IMR-90 (cell line): ENCODE measurements around the gene GIMAP4. TPM values are rescaled to one million over a fixed set of nuclear protein-coding genes. Genes with fewer than 3 reads are reported as not detected.

ENCODE experiments used
- ATAC-seq: fragments of 200-7000 bp; cut with Tn5 transposase; 2 replicates; pipeline ENCODE4 v1.9.1; 2020; ENCODE audit warnings: low read depth, mild to moderate bottlenecking, moderate library complexity
- BruUV-seq: library from RNA; stranded (reverse); fragments of 400-500 nt; replicated peaks from 2 replicates; lab custom pipeline; 2021; lab: Mats Ljungman, UMichigan
- CTCF ChIA-PET: fragments of 300-600 bp; formaldehyde crosslinking; extraction: SDS; loops from one replicate; lab custom pipeline; 2021; ENCODE audit warnings: antibody characterized with exemption; lab: Yijun Ruan, JAX
- POLR2A ChIA-PET: fragments of 300-600 bp; sonication (Branson Sonifier 250); formaldehyde crosslinking; loops from one replicate; lab custom pipeline; 2022; ENCODE audit warnings: antibody characterized with exemption; ENCODE audit not compliant: unreplicated experiment; lab: Charles Lee
- DNase-seq: peaks from one replicate; pipeline ENCODE4 v3.0.0; 2013
- H2AFZ ChIP-seq: replicated peaks from 2 replicates; pipeline ENCODE3; 2013; ENCODE audit warnings: low read length, mild to moderate bottlenecking; ENCODE audit not compliant: poor library complexity
- H2AK5ac ChIP-seq: 2 replicates; pipeline ENCODE4 v1.6.1; 2013; ENCODE audit warnings: low read depth, low read length, inconsistent platforms
- H2AK9ac ChIP-seq: replicated peaks from 2 replicates; pipeline ENCODE3; 2013; ENCODE audit warnings: mild to moderate bottlenecking, low read depth, low read length, moderate library complexity; ENCODE audit not compliant: poor library complexity
- H2BK120ac ChIP-seq: 2 replicates; pipeline ENCODE4 v1.6.1; 2013; ENCODE audit warnings: low read depth, low read length, inconsistent platforms
- H2BK15ac ChIP-seq: 3 replicates; pipeline ENCODE4 v1.6.1; 2013; ENCODE audit warnings: low read depth, low read length, inconsistent platforms
- H2BK20ac ChIP-seq: 2 replicates; pipeline ENCODE4 v1.6.1; 2013; ENCODE audit warnings: low read depth, mild to moderate bottlenecking, inconsistent platforms, low read length, moderate library complexity
- H2BK5ac ChIP-seq: 2 replicates; pipeline ENCODE4 v1.6.1; 2013; ENCODE audit warnings: mild to moderate bottlenecking, low read depth, low read length, inconsistent platforms; ENCODE audit not compliant: poor library complexity, severe bottlenecking
- H3K14ac ChIP-seq: replicated peaks from 2 replicates; pipeline ENCODE4 v1.6.1; 2013; ENCODE audit warnings: low read depth, low read length, inconsistent platforms
- H3K18ac ChIP-seq: 2 replicates; pipeline ENCODE4 v1.6.1; 2013; ENCODE audit warnings: low read depth, low read length, control low read depth
- H3K23ac ChIP-seq: 2 replicates; pipeline ENCODE4 v1.6.1; 2013; ENCODE audit warnings: low read depth, low read length, inconsistent platforms
- H3K27ac ChIP-seq: 2 replicates; pipeline ENCODE4 v1.5.1; 2013; ENCODE audit warnings: mild to moderate bottlenecking, control low read depth, low read length; ENCODE audit not compliant: insufficient read depth
- H3K27me3 ChIP-seq: 2 replicates; pipeline ENCODE4 v1.6.1; 2013; ENCODE audit warnings: low read length; ENCODE audit not compliant: control insufficient read depth, insufficient read depth
- H3K36me3 ChIP-seq: 2 replicates; pipeline ENCODE4 v1.6.1; 2013; ENCODE audit warnings: low read length, mixed read lengths; ENCODE audit not compliant: control insufficient read depth, insufficient read depth
- H3K4ac ChIP-seq: 2 replicates; pipeline ENCODE4 v1.6.1; 2013; ENCODE audit warnings: low read depth, low read length, inconsistent platforms
- H3K4me1 ChIP-seq: 2 replicates; pipeline ENCODE4 v1.6.1; 2013; ENCODE audit warnings: low read length, mixed read lengths; ENCODE audit not compliant: control insufficient read depth, insufficient read depth
- H3K4me2 ChIP-seq: 2 replicates; pipeline ENCODE4 v1.6.1; 2013; ENCODE audit warnings: low read depth, mild to moderate bottlenecking, control low read depth, low read length, moderate library complexity
- H3K4me3 ChIP-seq: 2 replicates; pipeline ENCODE4 v1.5.1; 2013; ENCODE audit warnings: low read depth, mild to moderate bottlenecking, control low read depth, low read length, moderate library complexity; ENCODE audit not compliant: insufficient read depth
- H3K56ac ChIP-seq: 2 replicates; pipeline ENCODE4 v1.6.1; 2013; ENCODE audit warnings: low read length, inconsistent platforms; ENCODE audit not compliant: insufficient read depth; ENCODE audit errors: extremely low read depth
- H3K79me1 ChIP-seq, 2 experiments: 2 replicates each; pipeline ENCODE4 v1.6.1; 2013; ENCODE audit warnings: low read length in 2 of 2, inconsistent platforms in 1 of 2, low read depth in 1 of 2
- H3K9ac ChIP-seq: 2 replicates; pipeline ENCODE4 v1.6.1; 2013; ENCODE audit warnings: low read depth, low read length, control low read depth
- H3K9me1 ChIP-seq: 2 replicates; pipeline ENCODE4 v1.6.1; 2013; ENCODE audit warnings: low read length, inconsistent platforms; ENCODE audit not compliant: insufficient read depth
- H3K9me3 ChIP-seq: 2 replicates; pipeline ENCODE4 v1.6.1; 2013; ENCODE audit warnings: low read length; ENCODE audit not compliant: control insufficient read depth, insufficient read depth
- H4K20me1 ChIP-seq: 2 replicates; pipeline ENCODE4 v1.6.1; 2013; ENCODE audit warnings: low read length, inconsistent platforms; ENCODE audit not compliant: insufficient read depth
- H4K5ac ChIP-seq: 2 replicates; pipeline ENCODE4 v1.6.1; 2013; ENCODE audit warnings: mild to moderate bottlenecking, low read depth, low read length, control low read depth
- H4K8ac ChIP-seq, 2 experiments: 2 replicates each; pipeline ENCODE4 v1.6.1; 2013; ENCODE audit warnings: low read depth in 2 of 2, low read length in 2 of 2, control low read depth in 1 of 2, inconsistent platforms in 1 of 2
- H4K91ac ChIP-seq: 2 replicates; pipeline ENCODE4 v1.6.1; 2013; ENCODE audit warnings: low read depth, low read length, inconsistent platforms; ENCODE audit not compliant: insufficient read depth
- BHLHE40 ChIP-seq: fragments of 150-350 bp; IDR thresholded peaks from 2 replicates; pipeline ENCODE4 v1.6.1; 2016; ENCODE audit warnings: mild to moderate bottlenecking, low read depth, low read length
- CEBPB ChIP-seq: IDR thresholded peaks from 2 replicates; pipeline ENCODE4 v1.6.1; 2012; ENCODE audit warnings: low read depth, low read length, improper control_type of control experiment
- CHD1 ChIP-seq: IDR thresholded peaks from 2 replicates; pipeline ENCODE4 v1.6.1; 2012; ENCODE audit warnings: low read depth, low read length, improper control_type of control experiment
- FOS ChIP-seq: fragments of 150-350 bp; IDR thresholded peaks from 2 replicates; pipeline ENCODE4 v1.6.1; 2016; ENCODE audit warnings: low read depth, low read length
- MXI1 ChIP-seq: IDR thresholded peaks from 2 replicates; pipeline ENCODE4 v1.6.1; 2012; ENCODE audit warnings: low read depth, mild to moderate bottlenecking, low read length, moderate library complexity, borderline replicate concordance
- NFE2L2 ChIP-seq: fragments of 150-350 bp; IDR thresholded peaks from 2 replicates; pipeline ENCODE4 v1.6.1; 2016; ENCODE audit warnings: low read depth, mild to moderate bottlenecking, low read length
- POLR2A ChIP-seq: IDR thresholded peaks from 2 replicates; pipeline ENCODE4 v1.6.1; 2012; ENCODE audit warnings: mild to moderate bottlenecking, low read depth, low read length
- RFX5 ChIP-seq: IDR thresholded peaks from 2 replicates; pipeline ENCODE4 v1.8.0; 2012; ENCODE audit warnings: low read depth, mild to moderate bottlenecking, low read length, moderate library complexity
- SMC3 ChIP-seq: fragments of 150-350 bp; IDR thresholded peaks from 2 replicates; pipeline ENCODE4 v1.6.1; 2016; ENCODE audit warnings: low read depth, mild to moderate bottlenecking, antibody characterized with exemption, low read length, moderate library complexity
- WGBS, 2 experiments: methylation state at CpG; one replicate each; pipeline versions ENCODE4 v1.1.5 to v1.1.7; 2013; ENCODE audit warnings: missing lambda C conversion rate in 2 of 2; ENCODE audit not compliant: insufficient read length in 1 of 2; ENCODE audit errors: extremely low coverage in 2 of 2; 5-methylcytosine and 5-hydroxymethylcytosine counted together
- dilution Hi-C: fragments of 300-500 bp; cut with HindIII; formaldehyde crosslinking; loops from one replicate; pipeline ENCODE4 v1.14.3; 2018; ENCODE audit warnings: low sequenced_read_pairs; ENCODE audit not compliant: unreplicated experiment
- in situ Hi-C: fragments of 300-500 bp; cut with MboI; formaldehyde crosslinking; loops from 3 replicates; pipeline ENCODE4 v1.14.3; 2019; ENCODE audit warnings: low sequenced_read_pairs, inconsistent platforms, mixed read lengths
- intact Hi-C: fragments of 100-400 bp; cut with micrococcal nuclease; formaldehyde crosslinking; loops from 2 replicates; pipeline ENCODE4 v1.10.0; 2022
- polyA plus RNA-seq, 3 experiments: library from polyadenylated mRNA; depleted of rRNA; stranded (reverse); fragments of >200 nt; gene quantifications; 2 replicates each; pipeline ENCODE4 v1.2.3, GENCODE V29; 2012; ENCODE audit warnings: low replicate concordance in 1 of 3
- total RNA-seq: library from RNA; depleted of rRNA; stranded (reverse); fragments of >200 nt; gene quantifications from 2 replicates; pipeline ENCODE4 v1.2.3, GENCODE V29; 2012
- TF ChIP-seq, protein P1 (sequence below): fragments of 150-350 bp; IDR thresholded peaks from 2 replicates; pipeline ENCODE4 v1.6.1; 2017; ENCODE audit warnings: mild to moderate bottlenecking, antibody characterized with exemption, low read length, low read depth

GIMAP4 gene
- total and polyA plus RNA-seq, 2 of the 4 experiments (the other 2 are of a cell fraction) = not detected

DNA sequence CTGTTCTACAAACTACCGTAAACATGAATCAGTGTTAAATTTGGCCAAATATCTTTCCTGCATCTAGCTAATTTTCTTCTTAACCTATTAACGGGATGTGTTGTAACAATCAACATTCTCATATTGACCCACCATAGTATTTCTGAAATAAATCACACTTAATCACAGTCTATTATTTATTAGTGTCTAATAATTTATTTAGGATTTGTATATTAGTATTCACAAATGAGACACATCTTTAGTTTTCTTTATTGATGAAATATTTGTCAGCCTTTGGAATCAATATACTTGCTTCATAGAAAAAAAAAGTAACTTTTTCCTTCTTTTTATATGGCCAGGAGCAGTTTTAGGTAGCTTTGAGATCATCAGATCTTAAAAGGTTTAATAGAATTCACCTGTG is 47.9 kb upstream of the GIMAP4 start:
- H4K5ac ChIP-seq = no peak overlapping the region
- no peak overlapping the region for H3K9ac ChIP-seq
- TF ChIP-seq CEBPB = no peak
- no peak for TF ChIP-seq FOS
- TF ChIP-seq RFX5 = no peak
- no peak for TF ChIP-seq SMC3
- no peak for TF ChIP-seq CHD1
- no peak for TF ChIP-seq POLR2A
- TF ChIP-seq BHLHE40 = no peak
- TF ChIP-seq MXI1 = no peak
- TF ChIP-seq NFE2L2 = no peak
- TF ChIP-seq, protein P1, sequence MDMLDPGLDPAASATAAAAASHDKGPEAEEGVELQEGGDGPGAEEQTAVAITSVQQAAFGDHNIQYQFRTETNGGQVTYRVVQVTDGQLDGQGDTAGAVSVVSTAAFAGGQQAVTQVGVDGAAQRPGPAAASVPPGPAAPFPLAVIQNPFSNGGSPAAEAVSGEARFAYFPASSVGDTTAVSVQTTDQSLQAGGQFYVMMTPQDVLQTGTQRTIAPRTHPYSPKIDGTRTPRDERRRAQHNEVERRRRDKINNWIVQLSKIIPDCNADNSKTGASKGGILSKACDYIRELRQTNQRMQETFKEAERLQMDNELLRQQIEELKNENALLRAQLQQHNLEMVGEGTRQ = no peak
- H3K36me3 ChIP-seq = no peaks in the 10 kb centered on the region
- no peak overlapping the region for H4K91ac ChIP-seq
- H3K9me1 ChIP-seq = no peaks in the 10 kb centered on the region
- no peaks in the 10 kb centered on the region for H3K4me1 ChIP-seq
- H3K27me3 ChIP-seq = no peaks in the 10 kb centered on the region
- no peak overlapping the region for H2AFZ ChIP-seq
- ChIA-PET POLR2A (no interaction called here), CTCF (no interaction called here)
- H3K9me3 ChIP-seq = peaks cover 11% of the 10 kb centered on the region
- H3K4me2 ChIP-seq = no peak overlapping the region
- no TSS peak for BruUV-seq
- dilution Hi-C loops = no loop called here
- no peak overlapping the region for H2AK5ac ChIP-seq
- H3K27ac ChIP-seq = no peak overlapping the region
- no peak overlapping the region for H3K18ac ChIP-seq
- H2AK9ac ChIP-seq = no peak overlapping the region
- no peak overlapping the region for H2BK15ac ChIP-seq
- no peak overlapping the region for H3K4me3 ChIP-seq
- no peak overlapping the region for H3K56ac ChIP-seq
- H4K8ac ChIP-seq = no peak overlapping the region
- no peak for DNase-seq
- no CpG with 5 or more reads among the region's 2 CpGs for WGBS, 2 experiments
- no peak overlapping the region for H3K14ac ChIP-seq
- intact Hi-C loops = no loop called here
- H2BK20ac ChIP-seq = no peak overlapping the region
- no peaks in the 10 kb centered on the region for H3K79me1 ChIP-seq
- in situ Hi-C loops = no loop called here
- H3K23ac ChIP-seq = no peak overlapping the region
- H2BK5ac ChIP-seq = no peak overlapping the region
- no peak overlapping the region for H2BK120ac ChIP-seq
- no peaks in the 10 kb centered on the region for H4K20me1 ChIP-seq
- no peak overlapping the region for H3K4ac ChIP-seq
- no peak for ATAC-seq
